Measurements from ENCODE around the gene IFT88. TPM values are rescaled to one million over a fixed set of nuclear protein-coding genes. Genes with fewer than 3 reads are reported as not detected.

IFT88 gene
- total RNA-seq, 1 donor from 2014 or later = 20.9 TPM

GRCh38 chr13:20716951-20717350, 150.0 kb downstream of the IFT88 start:
- peak; percentile 74 for DNase-seq

DNA sequence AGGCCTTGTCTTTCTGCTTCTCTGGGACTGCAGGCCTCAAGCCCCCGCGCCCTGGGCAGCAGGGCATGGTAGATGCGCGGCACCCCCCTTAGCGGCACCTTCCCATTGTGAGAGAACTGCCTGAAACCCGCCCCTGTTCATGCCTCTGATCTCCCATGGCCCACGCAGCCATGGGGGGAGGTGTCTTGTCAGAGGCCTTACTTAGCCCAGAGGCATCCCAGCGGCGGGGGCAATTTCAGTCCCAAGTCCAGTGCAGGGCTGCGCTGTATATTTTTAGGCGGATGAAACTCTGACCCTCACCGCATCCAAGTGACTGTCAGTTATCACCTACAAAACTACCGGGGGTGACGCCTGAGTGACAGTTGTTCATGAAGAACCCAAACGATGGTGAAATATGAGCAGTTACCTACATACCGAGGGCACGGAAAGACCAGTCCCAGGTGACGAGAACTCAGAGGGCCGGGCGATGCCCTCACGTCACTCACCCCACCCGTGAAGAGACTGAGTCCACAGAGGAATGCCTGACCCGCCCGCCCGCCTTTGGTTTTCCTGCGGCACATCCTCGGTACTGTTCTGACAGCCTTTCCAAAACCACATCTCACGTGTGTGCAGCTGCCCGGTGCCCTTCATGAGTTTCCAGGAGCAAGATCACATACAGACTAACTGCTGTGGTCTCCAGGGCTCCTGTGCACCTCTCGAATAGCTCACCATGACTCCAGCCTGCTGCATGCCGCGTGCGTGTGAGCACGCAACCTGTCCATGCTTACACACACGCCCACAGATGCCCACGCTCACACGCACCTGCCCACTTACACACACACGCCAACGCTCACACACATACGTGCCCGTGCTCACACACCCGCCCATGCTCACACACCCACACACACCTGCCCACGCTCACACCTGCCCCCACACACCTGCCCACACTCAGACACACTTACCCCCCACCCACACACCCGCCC, 150.9 kb downstream of the IFT88 start:
- peak; percentile 30 for DNase-seq

- no peak for DNase-seq
Measured at GRCh38 chr13:20718958-20719566, 152.1 kb downstream of the IFT88 start.

GRCh38 chr13:20719783-20720182, 152.8 kb downstream of the IFT88 start:
- DNase-seq = peak; percentile 41

- DNase-seq = no peak
Measured at GRCh38 chr13:20720499-20720898, 153.5 kb downstream of the IFT88 start.

- DNase-seq = no peak
Measured at GRCh38 chr13:20721058-20721453, 154.1 kb downstream of the IFT88 start.

GRCh38 chr13:20721454-20722357, 154.7 kb downstream of the IFT88 start:
- DNase-seq = peak; percentile 72

DNA sequence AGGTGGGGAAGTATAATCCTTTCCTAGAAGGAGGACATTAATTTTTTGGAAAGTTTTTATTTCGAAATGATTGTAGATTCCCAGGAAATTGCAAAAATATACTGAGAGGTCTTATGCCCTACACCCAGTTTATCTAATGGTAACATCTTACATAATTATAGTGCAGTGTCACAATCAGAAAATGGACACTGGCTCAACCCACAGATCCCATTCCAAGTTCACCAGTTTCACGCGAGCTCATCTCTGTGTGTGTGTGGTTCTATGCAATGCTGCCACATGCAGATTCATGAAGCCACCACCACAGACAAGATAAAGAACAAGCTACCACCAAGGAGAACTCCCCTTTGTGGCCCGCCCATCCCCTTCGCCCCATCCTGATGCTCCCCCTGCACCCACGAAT, 160.9 kb downstream of the IFT88 start:
- DNase-seq = no peak

- DNase-seq = peak; percentile 68
Measured at GRCh38 chr13:20728579-20729311, 161.8 kb downstream of the IFT88 start.

- no peak for DNase-seq
Measured at GRCh38 chr13:20729633-20730585, 163.0 kb downstream of the IFT88 start.

DNA sequence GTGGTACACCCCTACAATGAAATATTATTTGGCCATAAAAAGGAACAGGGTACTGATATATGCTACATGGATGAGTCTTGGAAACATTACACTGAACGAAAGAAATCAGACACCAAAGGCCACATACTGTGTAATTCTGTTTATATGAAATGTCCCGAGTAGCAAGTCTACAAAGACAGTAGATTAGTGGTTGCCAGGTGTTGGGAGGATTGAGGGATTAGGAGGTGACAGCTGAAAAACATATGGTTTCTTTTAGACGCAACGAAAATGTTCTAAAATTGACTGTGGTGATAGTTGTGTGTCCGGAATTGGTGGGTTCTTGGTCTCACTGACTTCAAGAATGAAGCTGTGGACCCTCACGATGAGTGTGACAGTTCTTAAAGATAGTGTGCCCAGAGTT, 171.7 kb downstream of the IFT88 start:
- DNase-seq = peak; percentile 21

DNA sequence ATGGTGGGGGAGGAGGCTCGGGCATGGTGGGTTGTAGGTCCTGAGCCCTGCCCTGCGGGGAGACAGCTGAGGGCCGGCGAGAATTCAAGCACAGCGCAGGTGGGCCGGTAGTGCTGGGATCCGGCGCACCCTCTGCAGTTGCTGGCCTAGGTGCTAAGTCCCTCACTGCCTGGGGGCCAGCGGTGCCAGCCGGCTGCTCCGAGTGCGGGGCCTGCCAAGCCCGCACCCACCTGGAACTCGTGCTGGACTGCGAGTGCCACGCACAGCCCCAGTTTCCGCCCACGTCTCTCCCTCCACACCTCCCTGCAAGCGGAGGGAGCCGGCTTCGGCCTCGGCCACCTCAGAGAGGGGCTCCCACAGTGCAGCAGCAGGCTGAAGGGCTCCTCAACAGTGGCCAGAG, 173.1 kb downstream of the IFT88 start:
- DNase-seq = no peak

Small RNA genes within 50 kb of the gene (small RNA-seq; reads per million reads assigned to genes)
- gene RNU2-7P (ENCODE audit: low replicate concordance) = not detected

Other genes starting within 250 kb of the IFT88 start
- 17.6 TPM for gene CRYL1, start 41.3 kb upstream of the IFT88 start, total RNA-seq
- gene IL17D, start 136.5 kb downstream of the IFT88 start, total RNA-seq = 8.8 TPM
- 10.2 TPM for gene EEF1AKMT1, start 206.8 kb downstream of the IFT88 start, total RNA-seq

All from tongue (tissue), 3 donors.